ENCODE results near the gene TRAF3IP1.
"Not testable (repeated sequence)": the region's sequence is repeated elsewhere in the genome, so short reads cannot be mapped to it uniquely, and the experiment has no call there.

Gene TRAF3IP1

DNA sequence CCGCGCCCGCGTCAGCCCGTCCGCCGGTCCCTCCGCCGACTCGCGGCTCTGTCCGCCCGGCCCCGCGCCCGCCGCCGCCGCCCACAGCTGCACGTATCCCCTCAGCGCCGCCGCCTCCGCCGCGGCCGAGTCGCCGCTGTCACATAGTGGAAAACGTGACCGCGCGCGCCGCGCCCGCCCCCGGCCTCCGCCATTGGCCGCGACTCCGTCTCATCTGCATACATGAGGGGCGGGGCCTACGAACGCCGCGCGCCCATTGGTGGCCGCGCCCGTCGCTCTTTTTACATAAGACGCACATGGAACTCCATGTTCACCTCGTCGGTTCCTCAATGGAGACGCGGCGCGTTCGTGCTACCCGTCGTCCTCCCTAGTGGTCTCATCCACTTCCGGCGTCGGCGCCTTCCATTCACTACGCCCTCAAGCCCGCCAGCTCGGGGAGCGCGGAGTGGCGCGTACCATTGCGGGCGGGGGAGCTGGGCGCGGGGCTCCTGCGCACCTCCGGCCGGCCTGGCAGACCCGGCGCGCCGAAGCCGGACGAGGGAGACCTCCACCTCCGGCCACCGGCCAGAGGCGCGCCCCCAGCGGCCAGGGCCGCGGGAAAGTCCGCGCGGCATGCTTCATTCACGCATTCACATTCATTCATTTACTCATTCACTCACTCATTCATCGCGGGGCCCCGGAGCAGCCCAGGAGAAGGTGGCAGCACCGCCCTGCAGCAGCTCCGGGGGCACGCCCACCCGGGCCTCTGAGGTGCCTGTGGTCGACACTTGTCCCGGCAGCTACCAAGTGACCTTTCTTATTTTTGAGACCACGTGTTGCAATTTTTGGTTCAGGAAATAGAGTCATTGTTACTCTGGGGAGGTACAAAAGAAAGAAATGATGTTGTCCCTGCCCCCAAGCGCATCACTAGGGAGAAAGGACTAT is 31.4 kb upstream of the TRAF3IP1 start:
- DNase-seq, result peak; percentile 98

DNA sequence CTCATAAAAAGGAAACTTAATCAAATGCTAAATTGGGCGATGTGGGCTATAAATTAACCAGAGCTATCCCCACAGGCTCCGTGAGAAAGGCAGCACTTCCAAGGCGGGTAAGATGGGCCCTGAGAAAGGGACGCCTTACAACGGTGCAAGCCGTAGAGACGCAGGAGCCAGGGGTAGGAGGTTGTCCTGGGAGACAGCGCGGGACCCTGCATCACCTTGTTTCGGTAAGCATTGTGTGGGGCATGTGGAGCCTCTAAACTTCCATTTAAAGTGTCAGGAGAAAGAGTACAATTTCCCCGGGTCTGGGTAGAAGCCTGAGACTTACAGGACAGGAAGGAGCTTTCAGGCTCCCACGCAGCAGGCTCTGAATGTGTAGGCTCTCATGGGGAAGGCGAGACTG is 30.7 kb upstream of the TRAF3IP1 start:
- DNase-seq, result no peak

DNA sequence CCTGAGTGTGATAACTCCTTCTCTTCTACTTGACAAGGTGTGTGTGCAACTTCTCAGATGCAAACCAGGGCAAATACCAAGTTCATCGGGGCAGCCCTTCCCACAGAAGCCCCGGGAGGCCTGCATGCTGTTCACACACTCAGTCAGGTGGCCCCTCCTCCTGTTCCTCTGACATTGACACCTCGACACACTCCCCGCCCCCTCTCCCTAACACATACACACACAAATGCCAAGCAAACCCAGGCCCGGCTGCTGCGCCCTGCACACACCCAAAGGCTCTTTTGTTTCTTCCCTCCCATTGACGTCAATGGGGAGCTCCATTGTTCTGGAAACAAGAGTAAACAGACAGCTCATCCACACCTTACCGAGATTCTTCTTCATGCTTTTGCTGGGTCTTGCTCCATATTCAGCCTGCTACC is 30.2 kb upstream of the TRAF3IP1 start:
- no peak for DNase-seq

GRCh38 chr2:238290715-238291549 is 29.4 kb upstream of the TRAF3IP1 start:
- no peak for DNase-seq

- no peak for DNase-seq
These were observed 28.6 kb upstream of the TRAF3IP1 start for GRCh38 chr2:238291550-238292281.

- no peak for DNase-seq
These were observed 26.3 kb upstream of the TRAF3IP1 start for GRCh38 chr2:238294046-238294392.

DNA sequence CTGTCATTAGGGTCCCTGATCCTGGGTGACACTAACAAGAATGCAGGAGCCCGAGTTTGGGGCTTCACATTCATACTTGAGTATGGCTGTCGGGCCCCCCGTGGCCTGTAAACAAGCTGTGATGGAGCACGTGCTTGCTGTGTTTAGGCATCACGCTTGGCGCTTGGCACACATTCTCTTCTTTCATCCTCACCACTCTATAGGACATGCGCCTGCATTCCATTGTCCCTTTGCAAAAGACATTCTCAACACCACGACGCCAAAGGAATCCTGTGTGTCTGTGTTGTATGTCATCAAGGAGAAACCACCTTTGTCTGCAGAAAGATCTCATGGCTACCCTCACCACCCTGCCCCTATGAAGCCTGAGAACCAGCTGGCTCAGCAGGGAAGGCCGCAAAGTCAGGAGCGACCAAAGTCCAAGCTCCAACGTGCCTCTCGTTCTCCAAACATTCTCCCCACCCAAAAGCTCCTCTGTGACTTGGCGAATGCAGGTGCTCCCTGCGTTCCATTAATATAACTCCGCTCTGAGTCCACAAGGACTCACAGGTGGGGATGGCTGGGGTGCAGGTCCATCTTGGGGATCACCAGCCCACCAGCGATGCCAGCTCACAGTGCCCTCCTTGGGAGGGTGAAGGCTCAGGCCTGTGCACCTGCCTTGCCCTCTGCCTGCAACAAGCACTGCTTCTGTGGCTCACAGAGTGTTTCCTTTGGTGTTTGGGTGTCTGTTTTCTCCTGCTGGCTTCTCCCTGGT is 25.8 kb upstream of the TRAF3IP1 start:
- DNase-seq, result no peak

DNA sequence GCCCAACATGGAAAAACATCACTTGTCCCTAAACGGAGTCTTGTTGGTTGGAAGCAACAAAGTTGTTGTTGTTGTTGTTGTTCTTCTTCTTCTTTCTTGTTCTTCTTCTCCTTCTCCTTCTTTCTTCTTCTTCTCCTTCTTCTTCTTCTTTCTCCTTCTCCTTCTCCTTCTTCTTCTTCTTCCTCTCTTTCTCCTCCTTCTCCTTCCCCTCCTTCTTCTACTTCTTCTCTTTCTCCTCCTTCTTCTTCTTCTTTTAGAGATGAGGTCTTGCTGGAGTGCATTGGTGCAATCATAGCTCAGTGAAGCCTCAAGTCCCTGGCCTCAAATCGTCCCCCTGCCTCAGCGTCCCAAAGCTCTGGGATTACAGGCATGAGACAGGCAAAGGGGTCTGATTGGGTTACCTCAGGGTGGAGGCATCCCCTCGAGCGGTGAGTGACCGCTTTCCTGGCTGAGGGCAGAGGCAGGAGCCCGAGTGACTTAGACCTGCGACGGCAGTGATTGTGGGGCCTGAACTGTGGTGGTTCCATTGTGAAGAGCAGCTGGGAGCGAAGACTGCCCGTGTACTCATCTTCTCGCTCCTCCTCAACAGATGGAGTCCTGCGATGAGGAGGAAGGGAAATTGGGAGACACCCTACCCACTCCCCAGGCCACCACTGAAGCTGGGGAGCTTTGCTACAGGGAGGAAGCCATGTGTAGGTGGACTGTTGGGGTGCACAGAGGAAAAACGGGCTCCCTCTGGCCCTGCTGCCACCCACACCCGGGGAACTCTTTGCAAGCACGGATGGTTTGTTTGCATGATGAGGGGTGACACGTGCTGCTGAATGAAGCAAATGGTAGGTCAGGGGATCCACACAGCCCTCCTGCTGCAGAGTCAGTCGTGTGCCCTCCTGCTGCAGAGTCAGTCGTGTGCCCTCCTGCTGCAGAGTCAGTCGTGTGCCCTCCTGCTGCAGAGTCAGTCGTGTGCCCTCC is 24.9 kb upstream of the TRAF3IP1 start:
- no peak for DNase-seq

DNA sequence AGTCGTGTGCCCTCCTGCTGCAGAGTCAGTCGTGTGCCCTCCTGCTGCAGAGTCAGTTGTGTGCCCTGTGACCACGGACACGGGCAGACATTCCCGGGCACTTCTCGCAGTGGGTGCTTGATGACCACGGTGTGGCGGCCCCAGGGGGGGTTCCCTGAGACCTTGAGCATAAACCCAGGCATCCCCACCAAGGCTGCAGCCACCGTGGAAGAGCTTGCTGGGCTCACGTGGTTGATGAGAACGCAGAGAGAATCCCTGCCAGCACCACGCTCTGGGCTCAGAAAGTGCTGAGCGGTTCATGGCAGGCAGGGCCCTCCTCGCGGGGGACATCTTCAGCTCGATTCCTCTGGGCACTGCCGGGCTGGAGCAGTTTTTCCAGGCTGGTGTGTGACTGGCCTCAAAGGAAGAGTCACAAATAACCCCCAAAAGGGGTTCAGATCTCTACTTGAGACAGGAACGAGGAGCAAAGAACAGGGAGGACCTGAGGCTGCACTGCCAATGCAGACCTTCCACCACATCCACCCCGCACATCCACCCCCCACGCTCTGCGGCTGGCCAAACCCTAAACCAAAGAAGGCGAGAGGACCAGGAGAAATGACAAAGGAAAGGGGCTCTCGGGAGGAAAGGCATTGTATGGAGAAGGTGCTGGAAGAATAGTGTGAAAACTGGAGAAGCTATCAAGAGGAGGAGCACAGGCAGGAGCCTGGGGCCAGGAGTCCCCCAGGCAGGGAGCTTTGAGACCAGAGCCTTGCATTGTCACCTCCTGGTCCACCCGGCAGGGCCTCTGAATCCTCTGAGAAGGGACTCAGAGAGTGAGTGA is 23.5 kb upstream of the TRAF3IP1 start:
- no peak for DNase-seq

- DNase-seq, result no peak
These were observed 20.5 kb upstream of the TRAF3IP1 start for GRCh38 chr2:238299803-238300202.

- DNase-seq, result no peak
These were observed 18.2 kb upstream of the TRAF3IP1 start for GRCh38 chr2:238302087-238302486.

DNA sequence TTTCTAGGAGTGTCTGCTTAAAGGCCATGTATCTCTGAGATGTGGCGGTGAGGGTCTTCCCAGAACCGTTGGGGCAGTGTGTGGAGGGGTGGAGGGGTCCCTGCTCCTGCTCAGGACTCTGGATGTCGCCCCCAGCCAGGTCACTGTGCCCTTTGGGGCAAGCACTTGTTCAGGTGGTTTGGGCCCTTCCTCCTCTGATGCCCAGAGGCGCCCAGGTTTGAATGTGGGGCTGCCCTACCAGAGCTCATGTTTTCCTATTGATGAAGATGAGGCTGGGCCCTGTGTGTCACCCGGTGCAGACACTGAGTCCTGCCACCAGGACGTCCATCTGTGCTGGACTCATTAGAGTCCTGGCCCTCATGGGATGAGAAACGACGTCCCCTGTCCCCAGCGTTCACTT is 17.6 kb upstream of the TRAF3IP1 start:
- no peak for DNase-seq

DNA sequence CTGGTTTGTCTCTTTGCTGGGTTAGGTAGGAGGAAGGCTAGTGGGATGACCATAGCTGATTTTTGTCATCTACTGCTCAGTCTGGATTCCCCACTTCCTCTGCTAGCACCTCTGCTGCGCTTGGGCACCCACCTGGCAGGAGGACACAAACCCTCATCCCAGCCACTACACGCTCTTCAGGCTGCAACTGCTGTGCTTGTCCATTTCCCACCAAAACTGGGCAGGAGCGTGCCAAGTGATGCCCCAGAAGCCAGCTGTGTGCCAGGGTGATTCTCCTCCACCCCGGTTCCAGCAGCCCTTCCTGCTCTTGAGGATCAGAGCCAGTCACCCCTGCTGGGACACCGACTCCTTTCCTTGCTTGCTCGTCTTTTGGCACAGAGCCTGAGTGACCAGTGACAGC is 16.2 kb upstream of the TRAF3IP1 start:
- DNase-seq, result no peak

DNA sequence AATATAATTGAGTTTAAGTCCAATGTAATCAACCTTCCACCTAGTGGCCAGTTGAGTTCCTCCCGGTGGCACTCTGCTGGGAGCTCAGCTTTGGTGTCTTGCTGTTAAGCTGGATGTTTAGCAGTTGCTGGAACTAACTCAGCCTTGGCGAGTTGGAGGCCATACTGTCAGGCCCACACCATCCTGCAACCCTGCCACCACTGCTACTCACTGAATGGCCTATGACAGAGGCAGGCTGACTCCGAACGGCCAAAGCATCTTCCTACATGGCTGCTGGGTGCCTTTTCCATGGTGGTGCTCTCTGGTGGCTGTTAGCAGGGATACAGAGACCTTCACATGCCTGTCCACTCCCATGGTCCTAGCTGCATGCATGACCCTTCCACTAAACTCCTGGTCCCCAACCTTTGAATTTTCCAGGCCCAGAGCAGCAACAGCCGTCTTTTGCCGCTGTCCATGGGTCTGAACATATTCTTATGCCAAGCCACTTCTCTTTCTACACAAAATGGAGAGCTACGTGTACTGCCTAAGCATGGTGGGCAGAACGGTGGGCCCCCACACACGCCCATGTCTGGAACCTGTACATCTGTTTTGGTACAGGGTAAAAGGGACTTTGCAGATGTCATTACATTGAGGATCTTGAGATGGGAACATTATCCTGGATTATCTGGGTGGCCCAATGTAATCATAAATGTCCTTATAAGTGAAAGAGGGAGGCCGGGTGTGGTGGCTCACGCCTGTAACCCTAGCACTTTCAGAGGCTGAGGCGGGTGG is 15.0 kb upstream of the TRAF3IP1 start:
- DNase-seq, result no peak

GRCh38 chr2:238305965-238306671 is 14.2 kb upstream of the TRAF3IP1 start:
- DNase-seq, result no peak

- no peak for DNase-seq
These were observed 13.7 kb upstream of the TRAF3IP1 start for GRCh38 chr2:238306672-238306998.

DNA sequence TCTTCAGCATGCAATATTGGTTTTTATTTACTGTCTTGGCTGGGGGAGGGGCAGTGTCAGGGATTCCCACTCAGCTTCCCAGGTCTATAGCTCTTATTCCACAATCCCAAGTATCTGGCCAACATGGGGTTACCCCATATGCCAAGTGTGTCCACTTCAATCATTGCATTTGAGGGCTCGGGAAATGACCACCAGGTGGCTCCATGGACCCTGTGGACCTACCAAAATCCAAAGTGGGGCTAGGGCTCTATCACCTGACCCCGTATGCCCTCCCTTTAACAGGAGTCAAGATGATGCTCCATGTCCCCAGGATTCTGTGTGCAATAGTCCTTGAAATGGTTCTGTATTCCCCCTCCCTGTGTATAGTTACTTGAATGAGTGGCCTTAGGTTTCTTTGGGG is 12.1 kb upstream of the TRAF3IP1 start:
- DNase-seq, result no peak

- DNase-seq, result not testable (repeated sequence)
These were observed 9.6 kb upstream of the TRAF3IP1 start for GRCh38 chr2:238310721-238311120.

Data from activated CD4-positive, alpha-beta T cell treated with anti-CD3 and anti-CD28 coated beads, Interleukin-10, Interleukin-2, amounts not matched to agents 100 ng/mL and 50 ng/mL, durations not matched to agents 16 hours and 8 hours (primary cell).